SW480 (cell line): Measurements from ENCODE around the gene NCOA7.
"Not testable (repeated sequence)": the region's sequence is repeated elsewhere in the genome, so short reads cannot be mapped to it uniquely, and the experiment has no call there.

Source experiments
- DNase-seq: peaks from one replicate; pipeline ENCODE4 v3.0.0-alpha.2; 2016; ENCODE audit warnings: low spot score

NCOA7 gene

DNA sequence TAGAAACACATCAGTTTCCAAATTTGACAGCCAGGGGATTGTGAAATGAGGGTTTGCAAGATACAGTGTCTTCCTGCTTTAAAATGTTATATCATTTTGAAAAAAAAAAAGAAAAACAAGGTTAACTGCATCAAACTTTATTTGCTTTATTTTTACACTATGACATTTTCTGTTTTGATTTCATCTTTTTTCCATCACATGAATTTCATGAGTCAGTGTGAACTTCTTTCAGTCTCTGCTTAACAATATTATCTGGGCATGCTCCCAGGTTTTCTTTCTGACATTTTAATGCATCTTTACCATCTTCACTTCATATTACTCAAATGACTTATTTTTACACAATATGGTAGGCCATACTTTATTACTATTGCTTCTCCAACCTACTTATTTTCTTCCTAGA is 1.9 kb downstream of the NCOA7 start:
- DNase-seq: no peak

DNA sequence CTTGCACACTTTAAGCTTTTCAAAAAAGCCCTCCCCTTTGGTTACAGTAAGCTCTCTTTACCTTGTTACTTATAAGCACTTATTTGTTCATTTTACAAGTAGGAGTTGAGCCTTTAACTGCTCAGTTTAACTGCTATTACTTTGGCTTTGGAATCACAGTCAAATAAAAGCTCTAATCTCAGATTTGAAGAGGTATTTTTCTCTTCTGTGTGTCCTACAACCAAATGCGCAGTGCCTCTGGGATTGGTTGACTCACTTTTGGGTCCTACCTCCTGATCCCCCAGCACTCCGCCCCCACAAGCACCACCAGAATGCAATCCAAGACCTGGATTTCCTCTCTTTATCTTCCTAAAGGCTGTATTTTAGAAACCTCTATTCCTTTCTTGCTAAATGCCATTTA is 2.5 kb downstream of the NCOA7 start:
- DNase-seq: no peak

DNA sequence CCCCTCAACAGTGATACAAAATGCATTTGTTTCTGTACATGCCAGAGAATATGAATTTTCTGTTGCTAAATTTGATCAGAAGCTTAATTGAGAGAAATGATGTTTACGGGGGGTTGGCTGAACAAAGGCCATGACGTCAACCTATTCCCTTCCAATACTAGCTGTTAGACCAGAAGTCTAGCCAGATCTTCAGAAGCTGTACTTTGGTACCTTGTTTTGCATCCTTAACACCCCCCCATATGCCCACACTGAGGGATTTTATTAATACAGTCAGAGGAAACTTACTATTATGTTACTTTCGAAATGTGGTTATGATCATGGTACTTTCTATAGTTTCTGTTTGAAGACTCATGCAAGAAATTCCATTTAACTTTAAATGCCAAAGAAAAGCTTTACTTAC is 3.1 kb downstream of the NCOA7 start:
- DNase-seq: no peak

DNA sequence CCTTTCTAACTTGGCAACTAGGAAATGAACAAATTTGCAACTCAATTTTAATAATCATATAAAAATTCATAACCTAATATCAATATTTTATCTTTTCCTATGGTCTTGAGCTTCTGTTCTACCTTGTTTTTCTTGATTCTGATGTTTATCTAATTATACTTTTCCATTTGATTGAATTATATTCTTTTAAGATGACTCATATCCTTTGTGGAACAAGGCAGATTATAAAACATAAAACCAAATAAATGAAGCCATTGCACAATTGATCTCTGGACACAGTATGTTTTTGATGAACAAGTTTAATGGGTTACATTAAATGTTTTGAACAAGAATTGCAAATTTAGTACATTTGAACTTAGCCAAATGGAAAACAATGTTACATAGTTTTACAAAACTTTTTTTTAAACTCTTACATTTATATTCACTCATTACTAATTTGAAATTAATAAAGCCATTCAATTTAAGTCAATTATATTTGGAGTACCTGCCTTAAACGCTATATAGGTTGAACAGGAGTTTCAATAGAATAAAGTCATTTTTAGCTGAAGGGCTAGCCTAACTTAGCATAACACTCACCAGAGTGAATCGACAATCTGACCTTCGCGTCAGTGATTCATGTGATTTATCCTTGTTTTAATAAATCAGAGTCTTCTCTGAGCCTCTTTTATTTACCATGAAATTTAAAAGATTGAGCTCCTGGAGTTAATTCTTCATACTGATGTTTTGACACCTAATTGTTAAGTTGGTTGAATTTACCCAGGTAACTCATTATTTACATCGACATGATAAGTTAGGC is 3.8 kb downstream of the NCOA7 start:
- no peak for DNase-seq

DNA sequence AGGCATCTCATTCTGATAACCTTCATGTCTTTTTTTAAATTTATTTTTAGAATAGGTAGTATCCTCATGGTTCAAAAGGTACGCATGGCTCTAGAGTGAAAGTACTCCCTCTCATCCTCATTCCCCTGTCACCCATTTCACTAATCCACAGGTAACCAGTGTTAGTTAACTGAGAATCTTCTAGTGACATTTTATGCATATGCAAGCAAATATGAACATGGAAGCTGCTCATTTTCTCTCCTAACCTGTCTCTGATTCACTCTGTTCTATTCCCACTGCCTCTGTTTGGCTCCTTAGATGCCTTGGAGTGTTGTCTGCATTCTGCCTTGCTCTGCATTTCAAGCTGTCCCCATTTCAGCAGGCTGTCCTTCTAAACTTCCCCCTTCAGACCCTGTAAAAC is 4.5 kb downstream of the NCOA7 start:
- DNase-seq: no peak

DNA sequence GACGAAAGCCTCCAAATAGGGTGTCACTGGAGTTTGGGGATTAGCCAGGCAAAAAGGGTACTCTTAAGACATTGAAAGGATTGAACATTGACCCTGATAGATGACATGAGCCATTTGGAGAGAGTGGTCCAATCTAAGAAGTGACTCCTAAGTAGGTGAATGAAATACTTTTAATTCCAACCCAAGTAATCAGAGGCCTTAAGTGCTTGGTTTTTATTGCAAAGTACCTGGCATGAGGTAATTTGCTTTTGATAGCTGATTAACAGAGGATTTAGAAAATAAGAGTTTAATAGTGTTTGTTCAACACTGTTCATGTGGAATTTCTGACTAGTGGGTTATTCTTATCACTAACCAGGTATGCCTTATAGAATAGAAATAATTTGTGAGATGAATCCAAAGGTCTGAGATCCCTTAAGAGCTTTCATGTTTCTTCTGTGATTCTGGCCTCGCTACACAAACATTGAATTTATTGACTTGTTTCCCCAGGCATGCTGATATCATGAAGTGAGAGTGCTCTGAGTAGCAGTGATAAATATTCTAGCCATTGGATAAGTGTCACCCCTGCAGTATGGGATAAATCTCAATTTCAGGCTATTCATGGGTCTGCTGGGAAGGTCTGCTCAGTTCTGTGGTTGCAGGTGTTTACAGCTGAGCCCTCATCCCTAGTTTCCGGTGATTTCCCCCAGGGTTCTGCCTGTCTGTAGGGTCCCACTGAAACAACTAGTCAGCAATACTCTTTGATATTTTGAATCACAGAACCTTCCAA is 6.5 kb downstream of the NCOA7 start:
- no peak for DNase-seq

DNA sequence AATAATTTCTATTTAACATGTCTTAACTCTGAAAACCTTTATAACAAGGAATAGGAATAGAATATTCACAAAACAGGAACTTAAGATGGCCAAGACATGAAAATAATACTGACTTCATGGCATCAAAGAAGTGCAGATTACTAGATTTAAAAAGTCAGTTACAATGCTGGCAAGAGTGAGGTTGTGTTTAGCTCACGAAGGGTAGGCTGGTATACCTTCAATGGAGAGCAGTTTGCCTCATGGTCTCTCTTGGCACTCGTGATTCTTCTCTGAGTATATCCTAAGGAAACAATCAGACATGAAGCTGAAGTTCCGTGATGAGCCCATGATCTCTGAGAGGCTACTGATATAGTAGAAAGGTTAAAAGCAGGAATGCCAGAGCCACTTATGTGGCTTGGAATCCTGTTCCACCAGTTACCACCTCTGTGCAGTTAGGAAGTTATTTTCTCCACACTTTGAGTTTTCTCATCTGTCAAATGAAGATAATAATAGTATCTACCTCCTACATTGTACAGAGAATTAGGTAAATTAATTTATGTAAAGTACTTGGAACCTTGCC is 7.2 kb downstream of the NCOA7 start:
- DNase-seq: no peak

DNA sequence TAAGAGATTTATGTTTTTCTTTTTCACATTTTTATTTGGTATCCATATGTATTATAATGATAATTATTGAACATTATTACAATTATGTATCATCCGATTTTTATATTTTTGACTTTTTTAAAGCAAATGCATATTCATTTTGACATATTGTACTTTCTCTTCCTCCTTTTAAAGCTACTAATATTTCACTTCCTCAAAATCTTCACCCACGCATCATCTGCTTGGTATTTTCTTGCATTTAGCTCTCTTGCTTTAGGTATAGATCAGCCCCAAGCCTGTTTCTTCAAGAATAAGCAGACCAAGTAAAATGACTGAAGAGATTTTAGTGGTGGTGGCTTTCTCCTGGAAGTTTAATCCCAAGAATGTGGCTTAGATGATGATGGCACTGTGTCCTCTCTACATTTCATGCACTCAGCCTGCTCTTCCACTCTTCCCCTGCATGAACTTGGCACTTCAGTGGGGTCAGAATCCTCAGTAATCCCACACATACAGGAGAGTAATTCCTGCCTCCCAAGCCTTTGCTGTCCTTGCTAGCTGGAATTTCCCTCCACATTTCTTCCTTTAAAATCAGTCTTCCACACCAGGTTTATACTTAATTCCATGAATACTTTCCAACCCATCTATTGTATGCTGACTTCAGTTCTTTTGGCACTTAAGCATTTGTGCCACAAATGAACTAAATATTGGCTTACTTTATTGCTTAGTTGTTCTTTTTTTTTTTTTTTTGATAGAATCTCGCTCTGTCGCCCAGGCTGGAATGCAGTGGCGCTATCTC is 8.2 kb downstream of the NCOA7 start:
- DNase-seq: no peak

DNA sequence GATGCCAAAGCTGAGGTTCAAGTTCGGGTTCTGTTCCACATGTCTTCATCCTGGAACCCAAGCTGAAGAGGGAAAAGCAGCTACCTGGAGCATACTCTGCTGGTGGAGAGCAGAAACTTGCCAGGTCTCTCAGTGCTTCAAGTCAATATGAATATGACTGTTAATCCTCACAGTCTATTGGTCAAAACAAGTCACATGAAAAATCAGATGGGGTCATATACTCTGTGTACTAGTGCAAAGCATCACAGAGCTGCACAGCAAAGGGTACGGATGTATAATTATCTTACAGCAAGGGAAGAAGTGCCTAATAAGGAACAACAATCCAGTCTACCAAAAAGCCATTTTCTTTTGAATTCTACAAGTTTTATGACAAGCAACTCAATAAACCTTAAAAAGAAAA is 11.6 kb downstream of the NCOA7 start:
- DNase-seq: no peak

DNA sequence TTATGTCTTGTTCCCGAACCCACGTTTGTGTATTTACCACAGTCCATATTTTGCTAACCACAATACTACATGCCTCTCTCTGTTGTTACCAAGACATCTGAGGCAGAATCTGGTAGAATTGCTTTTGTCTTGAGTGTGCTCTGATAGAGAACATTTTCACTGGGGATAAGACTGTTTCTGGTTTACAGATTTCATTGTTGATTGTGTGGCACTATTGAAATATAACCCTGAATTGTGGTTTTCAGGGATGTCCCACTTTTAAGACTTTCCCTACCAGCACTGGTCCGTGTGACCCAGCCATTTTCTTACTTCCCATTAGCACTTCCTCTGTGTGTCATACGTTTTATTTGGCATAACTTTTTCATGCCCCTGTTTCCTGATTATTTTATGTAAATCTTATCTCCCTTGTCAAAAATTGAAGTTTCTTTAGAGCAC is 12.2 kb downstream of the NCOA7 start:
- no peak for DNase-seq

DNA sequence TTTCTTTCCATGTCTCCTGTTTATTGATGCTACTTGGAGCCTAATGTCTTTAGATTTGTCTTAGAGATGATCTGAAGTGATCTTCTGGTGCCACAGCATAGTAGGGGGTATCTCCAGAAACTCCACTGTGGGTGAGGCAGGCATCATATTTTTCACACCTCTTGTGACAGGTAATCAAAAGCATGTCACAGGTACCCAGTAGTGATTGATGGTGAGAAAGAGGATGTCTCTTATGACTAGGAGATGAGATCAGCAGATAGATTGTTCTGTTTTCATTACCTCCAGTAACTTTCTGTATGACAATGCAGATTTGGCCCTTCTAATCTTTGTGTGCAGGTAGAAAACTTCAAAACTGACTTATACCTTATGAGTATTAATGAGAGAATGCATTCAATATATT is 13.5 kb downstream of the NCOA7 start:
- DNase-seq: no peak

DNA sequence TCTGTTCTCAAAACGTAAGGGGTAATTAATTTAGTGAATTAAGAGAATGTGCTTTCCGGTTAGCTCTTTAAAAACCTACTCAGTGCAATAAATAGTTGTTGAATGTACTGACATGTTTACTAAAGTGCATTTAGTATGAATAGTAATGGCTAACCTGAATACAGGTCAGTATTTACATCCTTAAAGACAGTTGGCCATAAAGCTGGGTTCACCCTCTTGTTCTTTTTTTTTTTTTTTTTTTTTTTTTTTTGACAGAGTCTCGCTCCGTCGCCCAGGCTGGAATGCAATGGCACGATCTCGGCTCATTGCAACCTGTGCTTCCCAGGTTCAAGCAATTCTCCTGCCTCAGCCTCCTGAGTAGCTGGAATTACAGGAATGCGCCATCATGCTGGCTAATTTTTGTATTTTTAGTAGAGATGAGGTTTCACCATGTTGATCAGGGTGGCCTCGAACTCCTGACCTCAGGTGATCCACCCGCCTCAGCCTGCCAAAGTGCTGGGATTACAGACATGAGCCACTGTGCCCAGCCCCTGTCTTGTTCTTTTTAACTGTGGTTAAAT is 14.2 kb downstream of the NCOA7 start:
- DNase-seq: not testable (repeated sequence)

DNA sequence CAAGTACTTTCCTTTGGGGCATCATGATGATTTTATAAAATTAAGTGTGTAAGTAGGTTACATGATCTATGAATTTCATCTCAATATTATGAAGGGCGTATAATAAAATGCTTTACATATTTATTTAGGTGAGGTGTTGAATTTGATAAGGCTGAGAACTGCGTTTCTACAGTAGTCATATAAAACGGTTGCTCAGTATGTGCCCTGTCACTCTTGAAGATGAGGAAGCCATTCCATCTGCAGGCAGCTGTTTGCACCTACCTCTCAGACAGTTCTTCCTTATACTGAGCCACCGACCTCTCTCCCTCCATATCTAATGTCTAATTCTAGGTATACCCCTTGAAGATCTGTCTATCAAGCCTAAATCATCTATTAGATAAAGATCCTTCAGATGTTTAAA is 16.1 kb downstream of the NCOA7 start:
- DNase-seq: no peak

DNA sequence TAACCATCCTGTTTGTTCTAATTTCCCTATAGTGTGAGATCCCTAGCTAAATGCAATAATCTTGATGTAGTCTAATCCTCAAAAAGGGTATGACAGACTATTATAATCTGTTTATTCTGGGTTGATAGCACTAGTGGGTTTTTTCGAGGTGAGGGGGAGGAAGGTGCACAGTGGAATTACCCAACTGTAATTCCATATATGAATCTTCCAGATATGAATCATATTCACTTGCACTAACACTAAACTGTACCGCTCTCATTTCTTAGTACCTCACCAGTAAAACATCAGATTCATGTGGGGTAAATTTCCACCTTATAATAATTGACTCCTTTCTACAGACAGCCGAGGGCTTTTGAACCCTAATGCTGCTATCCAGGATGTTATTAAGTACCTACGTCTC is 16.5 kb downstream of the NCOA7 start:
- DNase-seq: no peak

DNA sequence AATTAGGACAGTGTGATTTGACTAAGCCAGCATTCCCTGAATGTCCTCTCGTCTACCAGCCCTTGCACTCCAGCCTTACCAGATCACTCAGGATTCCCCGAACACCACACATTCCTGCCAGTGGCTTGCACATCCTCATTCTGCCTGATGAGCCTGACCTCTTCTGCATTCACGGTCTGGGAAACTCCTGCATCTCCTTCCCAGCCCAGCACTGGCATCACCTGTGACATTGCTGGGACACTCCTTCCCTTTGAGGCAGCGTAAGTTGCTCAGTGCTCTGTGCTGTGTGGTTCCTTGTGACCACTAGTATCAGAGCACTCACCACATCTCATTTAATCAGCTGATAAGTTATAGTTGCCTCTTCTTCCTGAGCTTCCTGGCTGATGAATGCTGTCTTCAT is 17.3 kb downstream of the NCOA7 start:
- no peak for DNase-seq

DNA sequence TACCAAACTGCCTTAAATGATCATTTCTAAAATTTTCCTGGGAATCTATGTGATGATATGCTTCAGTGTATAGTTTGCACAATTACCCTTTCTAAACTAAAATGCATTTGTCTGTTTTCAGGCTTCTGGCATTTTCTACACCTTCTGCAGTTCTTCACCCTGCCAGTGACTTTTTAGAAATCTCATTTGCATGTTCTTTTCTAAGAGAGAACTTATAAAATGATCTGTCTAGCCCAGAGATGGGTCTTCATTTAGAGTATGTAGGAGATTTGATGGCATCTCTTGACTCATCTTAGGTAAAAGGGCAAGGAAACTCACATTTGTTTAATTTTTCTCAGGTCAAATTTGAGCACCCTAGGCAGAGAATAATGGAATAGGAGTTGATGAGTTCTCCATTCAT is 17.8 kb downstream of the NCOA7 start:
- DNase-seq: no peak

DNA sequence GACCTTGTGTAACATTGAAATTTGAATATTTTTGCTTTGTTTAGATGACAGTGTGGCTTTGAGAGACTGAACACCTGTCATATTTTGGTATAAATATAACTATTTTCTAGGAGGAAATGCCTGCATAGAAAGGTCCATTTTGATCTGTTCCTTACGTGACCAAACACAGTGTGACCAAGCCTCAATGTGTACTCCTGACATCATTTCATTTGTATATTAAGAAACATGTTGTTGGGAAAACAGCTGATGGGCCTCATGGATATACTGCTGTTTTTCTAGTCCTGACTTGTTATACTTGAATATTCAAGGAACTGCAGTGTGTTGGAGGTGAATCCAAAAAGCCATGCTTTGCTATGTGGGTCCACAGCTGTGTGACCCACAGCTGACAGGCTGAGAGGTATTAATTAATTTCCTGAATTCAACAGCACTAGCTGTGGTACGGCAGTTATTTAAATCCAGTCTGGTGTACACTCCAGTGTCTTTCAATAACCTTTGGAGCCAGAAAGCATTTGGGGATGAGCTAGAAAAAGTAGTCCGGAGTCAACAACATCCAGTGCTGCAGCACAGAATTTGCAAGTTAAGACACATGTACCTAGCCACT is 18.9 kb downstream of the NCOA7 start:
- DNase-seq: no peak

DNA sequence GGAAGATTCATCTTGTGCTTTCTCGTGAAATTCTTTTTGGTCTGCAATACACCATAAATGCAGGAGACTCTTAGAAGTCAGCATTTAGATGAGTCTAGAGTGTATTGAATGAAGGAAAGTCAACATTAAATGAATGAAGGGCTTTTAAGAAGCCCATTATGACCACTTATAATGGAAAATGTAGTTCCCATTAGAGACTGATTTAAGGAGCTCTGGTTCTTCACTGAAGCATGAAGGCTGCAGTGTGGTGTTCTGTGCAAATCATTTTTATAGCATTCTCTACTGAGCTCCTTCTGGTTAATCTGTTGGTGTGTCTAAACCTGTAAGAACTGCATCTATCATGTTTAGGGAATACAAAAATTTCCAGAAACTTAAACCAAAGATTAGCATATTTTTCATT is 19.7 kb downstream of the NCOA7 start:
- no peak for DNase-seq

DNA sequence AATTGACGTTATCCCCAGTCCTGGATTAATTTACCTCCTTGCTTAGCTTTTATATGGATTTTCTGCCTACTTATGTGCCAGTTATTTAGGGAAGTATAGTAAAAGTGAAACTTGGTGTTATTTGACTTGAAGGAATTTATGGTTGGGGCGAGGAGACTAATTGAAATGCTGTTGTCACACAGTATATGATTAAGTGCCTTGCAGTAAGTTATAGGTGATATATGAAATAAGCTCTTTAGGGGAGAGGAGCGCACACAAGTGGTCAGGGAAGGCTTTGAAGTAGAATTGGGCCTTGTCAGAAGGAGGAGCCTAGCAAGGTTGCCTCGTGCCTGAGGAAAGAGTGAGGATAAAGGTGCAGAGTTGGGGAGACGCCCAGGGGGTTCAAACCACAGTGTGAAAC is 20.5 kb downstream of the NCOA7 start:
- DNase-seq: no peak

DNA sequence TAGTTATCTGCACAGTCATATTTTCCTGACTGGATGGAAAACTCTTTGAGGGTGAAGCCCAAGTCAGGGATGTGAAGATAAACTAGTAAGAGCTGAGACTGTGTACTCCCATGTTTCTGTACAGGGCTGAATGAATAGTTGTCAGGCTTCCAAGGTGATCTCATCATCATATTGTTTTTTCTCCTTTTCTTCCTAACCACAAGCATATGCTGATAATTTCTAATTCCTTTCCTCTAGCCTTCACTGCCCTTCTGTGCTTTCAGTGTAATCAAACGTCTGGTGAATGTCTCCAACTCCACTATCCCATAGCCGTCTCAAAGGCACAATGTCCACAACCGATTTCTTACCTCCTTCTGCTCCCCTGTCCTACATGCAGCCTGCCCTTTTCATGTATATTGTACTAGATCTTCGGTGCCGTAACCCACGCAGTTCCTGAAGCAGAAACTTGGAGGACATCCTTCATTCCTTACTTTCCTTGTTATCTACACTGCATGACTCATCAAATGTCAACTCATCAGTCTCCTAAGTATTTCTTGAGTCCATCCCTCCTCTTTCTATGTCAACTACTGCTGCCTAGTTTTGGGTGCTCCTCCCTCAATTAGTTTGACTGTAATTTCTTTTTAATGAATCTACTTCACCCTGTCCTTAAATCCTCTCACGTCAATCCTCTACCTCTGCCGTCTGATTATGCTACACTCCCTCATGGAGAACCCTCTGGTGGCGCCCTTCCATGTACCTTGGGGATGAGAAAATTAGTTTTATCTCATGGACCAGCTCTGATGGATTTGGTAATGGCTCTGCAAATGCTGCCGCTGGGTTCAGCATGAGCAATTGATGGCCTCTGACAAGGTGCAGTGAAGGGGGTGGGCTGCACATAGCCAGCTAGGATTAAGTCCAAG is 21.9 kb downstream of the NCOA7 start:
- DNase-seq: no peak

DNA sequence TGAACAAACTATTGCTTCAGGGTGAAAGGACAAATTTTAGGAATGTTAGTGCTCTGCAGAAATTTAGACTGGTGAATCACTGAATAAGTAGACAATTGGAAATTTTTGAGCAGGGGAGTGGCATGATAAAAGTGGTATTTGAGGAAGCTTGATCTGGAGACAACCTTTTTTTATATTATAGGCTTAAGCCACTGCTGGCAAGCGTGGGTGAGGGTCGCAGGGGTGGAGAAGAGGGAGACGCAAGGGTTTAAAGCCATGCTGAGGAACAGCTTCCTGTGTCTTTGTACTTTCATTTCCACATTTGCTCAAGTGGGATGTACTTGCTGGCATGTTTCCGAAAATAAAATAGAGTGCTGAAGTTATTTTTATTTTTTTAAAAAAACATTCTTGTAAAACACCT is 23.7 kb downstream of the NCOA7 start:
- DNase-seq: no peak
